ENCODE results near the gene OR4K13.

Gene OR4K13

DNA sequence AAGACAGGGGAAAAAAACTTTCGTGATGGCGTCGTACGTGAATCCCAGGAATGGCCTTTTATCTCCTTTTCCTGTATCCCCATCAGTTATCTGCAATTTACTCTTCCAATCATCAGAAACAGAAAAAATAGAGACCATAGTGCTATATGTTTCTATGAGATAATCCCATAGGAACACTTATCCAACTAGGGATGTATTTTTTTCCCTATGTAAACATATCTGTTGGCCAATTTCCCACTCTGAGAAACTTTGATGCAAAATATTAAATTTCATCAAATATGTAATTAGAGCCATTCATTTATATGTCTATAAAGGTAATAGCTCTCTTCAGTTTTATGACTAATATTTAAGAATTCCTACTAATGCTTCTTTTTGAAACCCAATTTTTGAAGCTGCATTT lies at the start of gene OR4K13:
Gene OR4K13, minus strand, starts transcription at position 101 of the 400 bp plus-strand sequence. CDS start 1,280 bp downstream, outside the sequence.
- DNase-seq (ENCODE audit: low read depth): no peak

DNA sequence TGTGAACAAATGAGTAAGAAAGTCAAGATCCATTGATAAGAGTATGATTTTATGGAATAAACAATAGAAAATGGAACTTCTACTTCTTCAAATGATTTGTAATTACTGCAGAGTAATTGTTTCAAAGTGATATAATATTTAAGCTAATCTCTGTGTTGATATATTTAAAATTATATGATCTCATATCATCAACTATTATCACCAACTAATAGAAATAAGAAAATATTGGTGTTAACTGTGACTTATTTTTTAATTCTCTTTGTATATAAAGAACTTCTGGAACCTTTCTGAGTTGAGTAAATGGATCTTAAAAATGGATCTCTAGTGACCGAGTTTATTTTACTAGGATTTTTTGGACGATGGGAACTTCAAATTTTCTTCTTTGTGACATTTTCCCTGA lies 23.9 kb upstream of the OR4K13 start, which contains the start of gene OR4L1:
Gene OR4L1, plus strand, starts transcription at position 301 of the 400 bp plus-strand sequence. Its CDS starts 0 bp downstream, at position 301.
- no peak for DNase-seq (ENCODE audit: low read depth)

GRCh38 chr14:20048202-20048601 lies 12.4 kb upstream of the OR4K13 start:
- no peak for DNase-seq (ENCODE audit: low read depth)

DNA sequence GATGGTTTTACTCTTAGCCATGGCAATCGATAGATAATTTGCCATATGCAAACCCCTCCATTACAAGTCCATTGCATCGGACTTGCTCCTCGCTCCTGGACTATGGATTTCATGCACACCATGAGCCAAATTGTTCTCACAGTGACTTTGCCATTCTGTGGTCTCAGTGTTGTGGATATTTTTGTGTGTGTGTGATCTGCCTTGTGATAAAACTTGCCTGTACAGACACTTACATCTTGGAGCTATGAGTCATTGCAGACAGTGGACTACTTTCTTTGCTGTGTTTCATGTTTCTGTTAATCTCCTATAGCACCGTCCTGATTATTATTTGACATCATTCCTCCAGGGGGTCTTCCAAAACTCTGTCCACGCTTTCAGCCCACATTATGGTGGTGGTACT lies 8.4 kb upstream of the OR4K13 start:
- DNase-seq (ENCODE audit: low read depth): no peak

DNA sequence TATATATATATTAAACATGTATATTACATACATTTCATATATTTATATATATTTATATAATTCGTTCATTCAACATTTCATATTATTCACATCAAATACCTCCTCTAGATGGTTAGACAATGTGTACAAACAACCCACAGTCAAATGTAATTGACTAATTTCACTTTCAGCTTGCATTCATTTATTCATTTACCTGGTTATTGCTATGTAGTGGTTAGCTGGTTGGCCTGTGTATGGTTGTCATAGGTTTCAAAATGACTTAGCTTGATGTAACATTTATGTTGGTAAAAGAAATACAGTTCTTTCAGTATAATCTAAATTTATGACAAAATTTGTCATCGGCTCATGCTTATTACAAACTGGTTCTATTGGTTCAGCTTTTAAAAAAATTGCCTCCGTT lies 389 bp downstream of the OR4K13 start:
- no peak for DNase-seq (ENCODE audit: low read depth)

GRCh38 chr14:20031058-20031457 lies 4.8 kb downstream of the OR4K13 start:
- DNase-seq (ENCODE audit: low read depth): no peak

GRCh38 chr14:20019257-20019865 lies 16.5 kb downstream of the OR4K13 start, which contains the start of gene OR4K14:
OR4K14 (minus strand) TSS chr14:20019307; CDS start chr14:20015193, 4,114 bp downstream.
- no peak for DNase-seq (ENCODE audit: low read depth)

DNA sequence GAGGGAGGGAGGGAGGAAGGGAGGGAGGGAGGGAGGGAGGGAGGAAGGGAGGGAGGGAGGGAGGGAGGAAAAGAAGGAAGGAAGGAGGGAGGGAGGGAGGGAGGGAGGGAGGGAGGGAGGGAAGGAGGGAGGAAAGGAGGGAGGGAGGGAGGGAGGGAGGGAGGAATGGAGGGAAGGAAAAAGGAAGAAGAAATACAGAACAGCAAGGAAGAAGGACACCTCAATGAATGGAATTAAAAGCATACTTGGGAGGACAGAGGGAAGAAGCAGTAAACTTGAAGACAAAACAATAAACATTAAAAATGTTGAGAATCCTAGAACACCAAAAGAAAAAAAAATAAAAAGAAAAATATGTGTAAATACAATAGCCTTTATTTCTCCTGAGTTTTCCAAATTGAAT lies 27.7 kb downstream of the OR4K13 start:
- DNase-seq (ENCODE audit: low read depth): no peak

- DNase-seq (ENCODE audit: low read depth): peak; percentile 61
Observed at GRCh38 chr14:20002319-20002718, 33.5 kb downstream of the OR4K13 start.

DNA sequence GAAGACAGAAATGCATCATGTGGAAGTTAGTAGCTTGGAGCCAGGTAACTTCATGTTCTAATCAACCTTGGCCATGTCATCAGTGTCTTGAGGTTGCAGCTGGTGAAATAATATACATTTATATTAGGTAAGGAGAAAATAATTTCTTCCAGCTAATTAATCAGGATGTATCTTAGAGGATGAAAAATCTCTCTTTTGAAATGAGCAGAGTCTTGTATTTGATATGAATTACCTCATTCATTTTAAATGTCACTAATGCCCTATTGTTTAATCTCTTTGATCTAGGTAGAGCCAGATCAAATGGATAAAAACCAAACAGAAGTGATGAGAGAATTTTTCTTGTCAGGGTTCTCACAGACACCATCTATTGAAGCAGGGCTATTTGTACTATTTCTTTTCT lies 34.0 kb downstream of the OR4K13 start, which contains the start of gene OR4Q2:
Gene OR4Q2, plus strand, starts transcription at position 301 of the 400 bp plus-strand sequence.
- DNase-seq (ENCODE audit: low read depth): no peak

- no peak for DNase-seq (ENCODE audit: low read depth)
Observed at GRCh38 chr14:19993438-19993837, 42.4 kb downstream of the OR4K13 start.

Measured in HS-5 (cell line).